GM12864 (cell line): ENCODE results near the gene ABHD10.

Experiments used
- DNase-seq: peaks from one replicate; pipeline ENCODE4 v3.0.0-alpha.2; 2011; ENCODE audit warnings: low read depth
- H3K4me3 ChIP-seq: 2 replicates; pipeline ENCODE4 v1.5.1; 2011; ENCODE audit warnings: mild to moderate bottlenecking, low read depth, low read length, control low read depth
- CTCF ChIP-seq: IDR thresholded peaks from 2 replicates; pipeline ENCODE4 v1.5.1; 2011; ENCODE audit warnings: low read depth, mild to moderate bottlenecking, moderate library complexity, low read length, control low read depth, inconsistent platforms; ENCODE audit errors: missing control alignments

Gene ABHD10

GRCh38 chr3:111961461-111962164 lies 17.2 kb upstream of the ABHD10 start:
- no peak for DNase-seq
- TF ChIP-seq CTCF = no peak
- H3K4me3 ChIP-seq = no peak overlapping the region

GRCh38 chr3:111963424-111963823 lies 15.4 kb upstream of the ABHD10 start:
- H3K4me3 ChIP-seq = no peak overlapping the region
- no peak for DNase-seq
- no peak for TF ChIP-seq CTCF

GRCh38 chr3:111965484-111965883 lies 13.3 kb upstream of the ABHD10 start:
- no peak overlapping the region for H3K4me3 ChIP-seq
- TF ChIP-seq CTCF = no peak
- no peak for DNase-seq

- DNase-seq = no peak
- no peak overlapping the region for H3K4me3 ChIP-seq
- no peak for TF ChIP-seq CTCF
Measured at GRCh38 chr3:111967068-111967467, 11.8 kb upstream of the ABHD10 start.

- no peak overlapping the region for H3K4me3 ChIP-seq
- peak; percentile 36 for DNase-seq
- peak; percentile 92 for TF ChIP-seq CTCF
Measured at GRCh38 chr3:111967651-111968274, 11.1 kb upstream of the ABHD10 start.

GRCh38 chr3:111968319-111969054 lies 10.3 kb upstream of the ABHD10 start:
- no peak for TF ChIP-seq CTCF
- H3K4me3 ChIP-seq = no peak overlapping the region
- DNase-seq = no peak
